HG03442 (cell line): Measurements from ENCODE around the gene SCIN.
A peak's percentile ranks its signal among the peaks of the same experiment; 100 is the strongest.
"Not testable (repeated sequence)": the region's sequence is repeated elsewhere in the genome, so short reads cannot be mapped to it uniquely, and the experiment has no call there.

Experiments
- ATAC-seq: cut with Tn5 transposase; IDR thresholded peaks from one replicate; pipeline ENCODE4 v1.9.1; 2021; ENCODE audit warnings: mild to moderate bottlenecking, moderate library complexity; ENCODE audit not compliant: unreplicated experiment

The SCIN gene

GRCh38 chr7:12570534-12571461 lies at the start of gene SCIN:
Gene SCIN, plus strand, starts transcription at chr7:12570720. Its CDS starts 67 bp downstream, at chr7:12570787.
- ATAC-seq, result peak; percentile 34

- peak; percentile 59 for ATAC-seq
Measured at GRCh38 chr7:12524794-12525386, 45.6 kb upstream of the SCIN start.

DNA sequence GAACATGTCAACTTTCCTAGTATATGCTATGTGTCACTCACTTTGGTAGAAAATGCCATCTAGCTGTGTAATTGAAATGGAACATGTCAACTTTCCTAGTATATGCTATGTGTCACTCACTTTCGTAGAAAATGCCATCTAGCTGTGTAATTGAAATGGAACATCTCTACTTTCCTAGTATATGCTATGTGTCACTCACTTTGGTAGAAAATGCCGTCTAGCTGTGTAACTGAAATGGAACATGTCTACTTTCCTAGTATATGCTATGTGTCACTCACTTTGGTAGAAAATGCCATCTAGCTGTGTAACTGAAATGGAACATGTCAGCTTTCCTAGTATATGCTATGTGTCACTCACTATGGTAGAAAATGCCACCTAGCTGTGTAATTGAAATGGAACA lies 43.8 kb upstream of the SCIN start:
- not testable (repeated sequence) for ATAC-seq

- ATAC-seq, result not testable (repeated sequence)
Measured at GRCh38 chr7:12527670-12528069, 42.9 kb upstream of the SCIN start.

- ATAC-seq, result no peak
Measured at GRCh38 chr7:12529971-12530710, 40.4 kb upstream of the SCIN start.

DNA sequence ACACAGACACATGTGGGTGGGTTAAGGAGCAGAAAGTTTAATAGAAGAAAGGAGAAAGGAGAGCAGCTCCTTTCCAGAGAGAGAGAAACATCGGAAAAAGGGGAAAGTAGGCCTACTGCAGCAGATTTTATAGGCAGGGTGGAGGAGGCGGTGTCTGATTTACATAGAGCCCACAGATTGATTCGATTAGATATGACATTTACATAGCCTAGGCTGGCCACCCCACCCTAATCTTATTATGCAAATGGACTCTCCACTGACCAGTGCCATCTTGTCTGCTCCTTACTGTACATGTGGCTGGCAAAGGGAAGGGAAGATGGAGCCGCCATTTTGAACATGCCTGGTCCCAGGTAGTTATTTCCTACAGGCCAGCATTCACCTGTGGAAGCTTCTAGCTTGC lies 38.7 kb upstream of the SCIN start:
- ATAC-seq, result no peak

DNA sequence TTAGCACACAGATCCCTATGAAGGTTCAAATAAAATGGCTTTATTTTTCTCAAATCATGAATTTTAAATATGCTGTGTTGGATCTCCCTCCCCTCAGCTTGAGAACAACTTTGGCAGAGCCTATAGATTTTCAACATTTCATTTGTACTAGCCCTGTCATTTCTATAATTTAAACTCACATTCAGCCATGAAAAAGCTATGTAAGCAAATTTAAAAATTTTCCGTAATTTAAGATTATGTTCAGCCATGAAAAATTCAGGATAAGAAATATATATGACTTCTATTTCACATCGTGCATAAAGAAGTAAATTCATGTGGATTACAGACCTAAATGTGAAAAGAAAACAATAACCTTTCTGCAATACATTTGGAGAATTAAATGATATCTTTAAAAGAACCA lies 36.5 kb upstream of the SCIN start:
- no peak for ATAC-seq

GRCh38 chr7:12539681-12540080 lies 30.8 kb upstream of the SCIN start:
- no peak for ATAC-seq

- no peak for ATAC-seq
Measured at GRCh38 chr7:12540850-12541249, 29.7 kb upstream of the SCIN start.

- no peak for ATAC-seq
Measured at GRCh38 chr7:12543586-12543985, 26.9 kb upstream of the SCIN start.

DNA sequence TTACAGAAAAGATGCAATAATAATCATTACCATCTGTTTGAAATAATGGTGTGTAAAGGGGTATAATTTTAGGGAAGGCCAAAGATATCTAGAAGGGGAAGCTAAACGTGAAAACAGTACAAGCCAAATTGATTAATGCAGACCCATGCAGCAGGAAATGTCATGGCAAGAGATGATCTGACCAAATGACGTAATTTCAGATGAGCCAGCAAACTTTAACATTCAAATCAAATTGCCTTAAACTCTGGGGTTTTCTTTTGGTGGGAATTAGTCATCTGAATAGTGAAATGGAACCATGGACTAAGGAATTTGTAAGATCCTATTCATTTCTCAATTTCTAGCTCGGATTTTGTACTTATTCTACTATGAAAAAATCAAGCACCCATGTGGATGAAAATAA lies 21.4 kb upstream of the SCIN start:
- ATAC-seq, result no peak

DNA sequence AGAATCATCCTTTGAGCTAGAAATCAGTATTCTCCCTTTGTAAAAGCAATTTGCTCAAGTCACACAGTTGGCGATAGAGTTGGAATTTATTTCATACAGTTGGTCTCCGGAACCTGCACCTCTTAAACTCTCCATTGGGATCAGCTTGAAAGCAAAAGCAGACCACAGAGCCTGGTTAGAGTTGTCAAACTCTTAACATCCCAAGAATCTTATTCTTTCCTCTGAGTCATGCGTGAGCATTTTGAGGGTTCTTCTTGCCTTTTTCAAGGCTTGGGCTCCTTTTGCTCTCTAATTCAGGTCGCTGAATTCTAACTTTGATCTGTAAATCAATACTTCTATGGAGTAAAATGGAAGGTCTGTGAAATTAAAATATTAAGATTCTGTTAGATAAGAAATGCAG lies 19.6 kb upstream of the SCIN start:
- ATAC-seq, result no peak

DNA sequence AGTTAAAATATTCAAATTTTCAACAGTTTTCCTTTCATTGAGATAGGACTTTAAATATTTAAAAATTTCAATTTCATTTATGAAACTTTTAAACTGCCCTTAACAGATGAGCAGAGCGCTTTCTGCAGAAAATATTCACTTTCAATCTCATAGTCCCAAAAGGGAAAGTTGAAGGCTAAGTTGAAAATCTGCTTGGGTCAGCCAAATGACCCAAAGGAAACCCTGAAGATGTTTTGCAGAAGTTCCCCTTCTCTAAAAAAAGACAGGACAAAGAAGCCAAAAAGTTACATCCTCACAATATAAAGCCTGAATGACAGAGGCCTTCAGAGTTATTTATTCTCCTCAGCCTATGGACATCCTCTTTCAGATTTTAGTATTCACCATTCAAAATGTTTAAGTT lies 17.6 kb upstream of the SCIN start:
- no peak for ATAC-seq

GRCh38 chr7:12553416-12553815 lies 17.1 kb upstream of the SCIN start:
- ATAC-seq, result no peak

DNA sequence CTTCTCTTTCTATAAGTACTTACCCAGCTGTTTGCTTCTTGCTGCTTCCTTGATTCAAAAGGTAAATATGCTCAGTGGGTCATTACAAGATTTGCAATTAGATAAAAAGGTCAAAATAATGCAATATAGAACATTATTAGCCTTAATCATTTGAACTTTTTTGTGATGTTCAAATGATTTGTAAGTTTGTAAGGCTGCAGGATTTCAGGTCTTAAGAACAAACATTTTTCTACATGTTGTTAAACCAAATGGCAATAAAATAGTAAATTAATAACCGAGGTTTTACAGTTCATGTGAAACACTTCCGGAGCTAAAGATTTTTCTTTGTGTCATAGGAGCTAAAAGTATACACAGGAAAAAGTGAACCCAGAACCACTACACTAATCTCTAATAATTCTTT lies 16.2 kb upstream of the SCIN start:
- no peak for ATAC-seq

- ATAC-seq, result no peak
Measured at GRCh38 chr7:12554872-12555271, 15.6 kb upstream of the SCIN start.

GRCh38 chr7:12555695-12556094 lies 14.8 kb upstream of the SCIN start:
- not testable (repeated sequence) for ATAC-seq

- ATAC-seq, result not testable (repeated sequence)
Measured at GRCh38 chr7:12556139-12556792, 14.3 kb upstream of the SCIN start.

DNA sequence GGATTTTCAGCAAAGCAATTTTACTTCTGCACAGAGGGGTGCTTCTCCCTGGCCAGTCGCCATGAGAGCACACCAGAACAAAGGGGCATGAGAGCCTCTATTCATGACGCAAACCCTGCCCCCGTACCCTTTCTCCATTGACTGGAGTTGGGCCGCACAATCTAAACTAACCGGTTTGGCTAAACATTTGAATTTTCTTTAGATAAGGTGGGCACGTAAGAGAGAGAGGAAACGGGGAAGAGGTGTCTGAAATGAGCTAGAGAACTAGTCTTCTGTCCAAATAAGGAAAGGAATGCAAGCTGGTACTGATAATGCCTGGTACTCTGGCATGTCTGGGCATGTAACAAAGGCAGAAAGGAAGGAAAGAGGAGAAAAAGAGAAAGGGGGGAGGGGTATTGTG lies 13.2 kb upstream of the SCIN start:
- no peak for ATAC-seq

DNA sequence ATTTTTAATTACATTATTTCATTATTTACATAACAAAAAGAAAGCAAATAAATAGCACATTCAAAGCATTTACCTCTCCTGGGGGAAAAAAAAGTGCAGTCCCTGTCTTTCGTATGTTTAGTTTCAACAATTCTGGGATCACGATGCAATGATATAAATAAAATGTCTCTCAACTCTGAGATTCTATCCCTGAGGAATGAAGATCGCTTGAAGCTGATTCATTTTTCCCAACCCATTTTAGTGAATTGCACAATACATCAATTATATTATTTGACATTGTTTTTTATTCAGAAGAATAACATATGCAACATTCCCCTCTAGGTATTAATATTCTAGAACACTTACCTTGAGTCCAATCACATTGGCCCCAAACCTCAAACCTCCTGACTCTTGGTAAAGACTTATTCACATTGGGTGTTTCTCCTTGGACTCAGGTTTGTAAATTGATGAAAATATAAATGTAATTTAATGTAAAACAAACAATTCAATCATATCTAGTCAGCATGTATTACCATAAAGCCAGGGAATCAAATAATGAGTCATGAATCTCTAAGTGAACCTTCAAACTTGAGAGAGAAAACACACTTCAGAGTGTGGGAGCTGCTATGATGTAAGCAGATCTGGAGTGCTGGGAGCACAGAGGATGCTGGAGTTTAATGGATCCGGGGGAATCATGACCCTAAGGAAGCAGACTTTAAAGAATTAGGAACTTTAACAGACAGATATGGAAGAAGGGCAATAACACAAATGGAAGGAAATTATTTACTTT lies 5.3 kb upstream of the SCIN start:
- no peak for ATAC-seq
